Muscle layer of duodenum (tissue), 2 donors: ENCODE measurements around the gene SMIM14.
A peak's percentile ranks its signal among the peaks of the same experiment; 100 is the strongest.

Experiments used
- H3K27ac ChIP-seq: one replicate; pipeline ENCODE4 v1.7.0; 2013; ENCODE audit warnings: mild to moderate bottlenecking, low read length
- H3K27me3 ChIP-seq: one replicate; pipeline ENCODE4 v1.7.0; 2013; ENCODE audit warnings: low read depth, mild to moderate bottlenecking, control low read depth, low read length
- H3K36me3 ChIP-seq, 2 donors: one replicate each; pipeline ENCODE4 v1.7.0; 2013; ENCODE audit warnings: low read length in 2 of 2, control low read depth in 1 of 2, mild to moderate bottlenecking in 1 of 2; ENCODE audit not compliant: insufficient read depth in 2 of 2, control insufficient read depth in 1 of 2
- H3K4me1 ChIP-seq, 2 donors: one replicate each; pipeline ENCODE4 v1.7.0; 2013; ENCODE audit warnings: low read length in 2 of 2, mild to moderate bottlenecking in 2 of 2, control low read depth in 1 of 2, moderate library complexity in 1 of 2; ENCODE audit not compliant: insufficient read depth in 2 of 2, control insufficient read depth in 1 of 2
- H3K4me3 ChIP-seq, 2 donors: one replicate each; pipeline ENCODE4 v1.7.0; 2013; ENCODE audit warnings: low read length in 2 of 2, low read depth in 1 of 2, mild to moderate bottlenecking in 1 of 2
- H3K9me3 ChIP-seq, 2 donors: one replicate each; pipeline ENCODE4 v1.7.0; 2013; ENCODE audit warnings: low read length in 2 of 2, control low read depth in 1 of 2, mild to moderate bottlenecking in 1 of 2; ENCODE audit not compliant: control insufficient read depth in 1 of 2
- donor health status: healthy.

Gene SMIM14

DNA sequence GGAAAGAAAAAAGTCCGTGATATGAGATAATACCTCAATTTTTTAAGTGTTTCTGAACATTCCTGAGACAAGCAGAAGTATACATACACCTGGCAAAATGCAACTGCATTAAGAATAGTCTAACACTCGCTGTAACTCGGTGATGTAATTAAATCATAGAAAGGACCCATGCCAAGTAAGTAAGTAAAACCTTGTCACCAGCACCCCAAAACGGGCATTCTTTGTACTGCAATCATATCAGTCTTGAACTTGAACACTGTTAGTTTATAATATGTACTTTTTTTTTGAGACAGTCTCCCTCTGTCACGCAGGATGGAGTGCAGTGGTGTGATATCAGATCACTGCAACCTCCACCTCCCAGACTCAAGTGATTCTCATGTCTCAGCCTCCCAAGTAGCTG, 47.4 kb downstream of the SMIM14 start:
- H3K36me3 ChIP-seq: no peaks in the 10 kb centered on the region
- H3K4me3 ChIP-seq: no peak overlapping the region
- no peaks in the 10 kb centered on the region for H3K27me3 ChIP-seq
- H3K9me3 ChIP-seq: no peaks in the 10 kb centered on the region
- H3K27ac ChIP-seq: no peak overlapping the region
- H3K4me1 ChIP-seq: no peaks in the 10 kb centered on the region

DNA sequence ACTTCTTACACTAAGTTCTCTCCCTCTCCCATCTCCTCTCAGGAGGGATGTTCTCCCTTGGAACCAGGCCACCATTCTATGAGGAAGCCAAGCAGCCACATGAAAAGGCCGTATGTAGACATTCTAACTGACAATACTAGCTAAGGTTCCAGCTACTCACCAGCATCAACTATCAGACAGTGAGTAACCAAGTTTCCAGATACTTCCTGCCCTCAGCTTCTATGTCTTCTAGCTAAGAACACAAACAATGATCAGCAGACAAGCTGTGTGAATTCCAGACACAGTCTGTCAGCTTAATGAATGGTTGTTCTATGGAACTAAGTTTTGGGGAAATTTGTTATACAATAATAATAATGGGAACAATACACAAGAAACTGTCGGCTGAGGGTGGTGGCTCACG, 50.8 kb downstream of the SMIM14 start:
- H3K4me1 ChIP-seq: no peaks in the 10 kb centered on the region
- H3K4me3 ChIP-seq: no peak overlapping the region
- no peaks in the 10 kb centered on the region for H3K27me3 ChIP-seq
- H3K36me3 ChIP-seq: peaks cover 0 to 5% of the 10 kb centered on the region in 2 donors
- H3K27ac ChIP-seq: no peak overlapping the region
- H3K9me3 ChIP-seq: no peaks in the 10 kb centered on the region

DNA sequence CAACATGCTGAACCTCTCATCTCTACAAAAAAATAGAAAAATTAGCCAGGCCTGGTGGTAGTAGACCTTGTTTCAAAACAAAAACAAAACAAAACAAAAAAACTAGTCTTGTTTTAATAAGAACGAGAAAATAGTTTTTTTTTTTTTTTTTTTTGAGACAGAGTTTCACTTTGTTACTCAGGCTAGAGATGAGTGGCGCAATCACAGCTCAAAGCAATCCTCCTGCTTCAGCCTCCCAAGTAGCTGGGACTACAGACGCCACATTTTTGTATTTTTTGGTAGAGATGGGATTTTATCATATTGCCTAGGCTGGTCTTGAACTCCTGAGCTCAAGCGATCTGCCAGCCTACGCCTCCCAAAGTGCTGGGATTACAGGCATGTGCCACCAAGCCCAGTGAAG, 63.7 kb downstream of the SMIM14 start:
- Histone ChIP-seq H3K27ac (no peak overlapping the region), H3K36me3 (peaks cover 4 to 10% of the 10 kb centered on the region in 2 donors), H3K4me1 (no peaks in the 10 kb centered on the region), H3K27me3 (no peaks in the 10 kb centered on the region), H3K4me3 (no peak overlapping the region), H3K9me3 (no peaks in the 10 kb centered on the region)

DNA sequence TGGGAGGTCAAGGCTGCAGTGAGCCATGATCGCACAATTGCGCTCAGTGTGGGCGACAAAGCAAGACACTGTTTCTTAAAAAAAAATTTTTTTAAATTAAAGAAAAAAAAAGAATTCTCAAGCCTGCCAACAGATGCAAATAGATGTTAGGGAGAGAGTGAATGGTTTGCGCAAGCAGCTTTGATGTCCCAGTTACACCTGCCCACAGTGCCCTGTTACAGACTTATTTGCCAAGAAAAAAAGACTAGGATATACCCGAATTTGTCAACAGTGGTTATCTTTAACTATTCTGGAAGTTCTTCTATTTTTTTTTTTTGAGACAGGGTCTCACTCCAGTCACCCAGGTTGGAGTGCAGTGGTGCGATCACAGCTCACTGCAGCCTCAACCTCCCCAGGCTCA, 67.2 kb downstream of the SMIM14 start:
- H3K4me1 ChIP-seq: no peaks in the 10 kb centered on the region
- H3K4me3 ChIP-seq: no peak overlapping the region
- H3K27me3 ChIP-seq: no peaks in the 10 kb centered on the region
- H3K27ac ChIP-seq: no peak overlapping the region
- no peaks in the 10 kb centered on the region for H3K9me3 ChIP-seq
- peaks cover 4 to 10% of the 10 kb centered on the region in 2 donors for H3K36me3 ChIP-seq

DNA sequence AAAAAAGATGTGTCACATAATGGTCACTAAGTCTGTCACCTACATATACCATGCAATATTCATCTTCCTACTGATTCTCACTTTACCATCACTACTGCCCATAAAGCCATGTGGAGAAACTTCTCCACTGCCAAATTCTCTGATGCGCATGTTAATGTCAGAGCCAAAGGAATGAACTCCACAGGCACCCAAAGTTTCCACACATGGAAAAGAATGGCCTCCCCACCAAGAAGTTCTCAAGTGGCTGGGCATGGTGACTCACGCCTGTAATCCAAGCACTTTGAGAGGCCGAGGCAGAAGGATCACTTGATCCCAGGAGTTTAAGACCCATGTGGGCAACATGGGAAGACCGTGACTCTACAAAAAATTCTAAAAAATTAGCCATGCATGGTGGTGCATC, 67.6 kb downstream of the SMIM14 start:
- Histone ChIP-seq H3K4me3 (no peak overlapping the region), H3K36me3 (peaks cover 4 to 10% of the 10 kb centered on the region in 2 donors), H3K27ac (no peak overlapping the region), H3K9me3 (no peaks in the 10 kb centered on the region), H3K4me1 (no peaks in the 10 kb centered on the region), H3K27me3 (no peaks in the 10 kb centered on the region)

DNA sequence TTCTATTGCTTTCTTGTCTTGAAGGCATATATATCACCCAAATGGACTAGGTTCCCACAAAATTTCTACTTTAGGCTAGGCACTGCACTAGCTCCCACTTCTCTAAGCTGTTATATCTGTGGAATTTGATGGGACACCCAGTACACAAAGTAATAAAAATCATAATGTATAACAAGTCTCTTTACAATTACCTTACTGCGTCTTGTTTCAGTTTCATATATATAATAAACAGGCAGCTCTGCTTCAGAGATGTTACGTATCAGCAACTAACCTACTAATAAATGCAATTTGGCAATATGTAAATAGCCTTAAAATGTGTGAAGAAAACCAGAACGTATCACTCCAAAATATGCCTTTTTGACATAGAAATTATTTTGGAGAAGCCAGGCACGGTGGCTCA, 69.5 kb downstream of the SMIM14 start:
- no peak overlapping the region for H3K4me3 ChIP-seq
- H3K4me1 ChIP-seq: no peaks in the 10 kb centered on the region
- H3K9me3 ChIP-seq: no peaks in the 10 kb centered on the region
- H3K27me3 ChIP-seq: no peaks in the 10 kb centered on the region
- peak overlapping the region; percentile 28 for H3K27ac ChIP-seq
- H3K36me3 ChIP-seq: peaks cover 4 to 17% of the 10 kb centered on the region in 2 donors

DNA sequence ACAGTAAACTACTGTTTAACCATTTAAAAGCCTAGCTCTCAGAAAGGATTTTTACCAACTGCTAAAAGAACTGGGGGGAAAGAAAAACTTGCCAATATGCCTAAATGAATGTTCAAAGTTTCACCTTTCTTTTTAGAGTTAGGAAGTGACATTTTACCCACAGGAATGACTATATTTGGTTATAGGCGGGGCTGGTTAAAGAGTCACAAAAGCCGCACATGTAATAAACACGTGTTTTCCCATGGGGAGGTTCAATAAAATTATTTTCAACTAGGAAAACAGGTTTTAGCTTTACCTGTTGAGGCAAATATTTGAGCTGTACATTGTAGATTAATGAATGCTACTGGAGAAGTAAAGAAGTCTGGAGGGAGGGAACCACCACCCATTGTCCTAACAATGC, 69.9 kb downstream of the SMIM14 start:
- H3K27ac ChIP-seq: peak overlapping the region; percentile 28
- peaks cover 4 to 17% of the 10 kb centered on the region in 2 donors for H3K36me3 ChIP-seq
- H3K4me1 ChIP-seq: no peaks in the 10 kb centered on the region
- no peaks in the 10 kb centered on the region for H3K9me3 ChIP-seq
- no peaks in the 10 kb centered on the region for H3K27me3 ChIP-seq
- no peak overlapping the region for H3K4me3 ChIP-seq

DNA sequence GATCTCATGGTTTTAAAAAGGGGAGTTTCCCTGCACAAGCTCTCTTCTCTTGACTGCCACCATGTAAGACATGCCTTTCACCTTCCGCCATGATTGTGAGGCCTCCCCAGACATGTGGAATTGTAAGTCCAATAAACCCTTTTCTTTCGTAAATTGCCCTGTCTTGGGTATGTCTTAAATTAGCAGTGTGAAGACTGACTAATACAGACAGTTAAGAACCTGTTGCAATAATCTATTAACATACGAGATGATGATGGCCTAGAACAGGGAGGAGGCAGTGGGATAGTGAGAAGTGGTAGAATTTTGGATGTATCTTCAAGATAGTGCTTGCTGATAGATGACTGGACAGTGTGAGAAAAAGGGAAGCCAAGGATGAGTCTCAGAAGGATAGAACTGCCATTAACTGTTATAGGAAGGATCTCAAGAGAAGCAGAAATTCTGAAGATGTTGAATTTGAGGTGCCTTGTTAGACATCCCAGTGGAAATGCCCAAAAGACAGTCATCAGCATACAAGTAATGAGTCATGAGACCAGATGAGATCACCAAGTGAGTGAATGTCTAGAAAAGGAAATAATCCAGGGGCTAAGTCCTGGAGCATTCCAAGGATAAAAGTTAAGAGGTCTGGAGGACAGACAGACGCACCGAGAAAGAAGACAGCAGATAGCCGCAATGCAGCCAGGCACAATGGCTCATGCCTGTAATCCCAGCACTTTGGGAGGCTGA, 72.6 kb downstream of the SMIM14 start:
- Histone ChIP-seq H3K4me1 (no peaks in the 10 kb centered on the region), H3K9me3 (no peaks in the 10 kb centered on the region), H3K4me3 (no peak overlapping the region), H3K27ac (no peak overlapping the region), H3K27me3 (no peaks in the 10 kb centered on the region), H3K36me3 (peaks cover 4 to 9% of the 10 kb centered on the region in 2 donors)

DNA sequence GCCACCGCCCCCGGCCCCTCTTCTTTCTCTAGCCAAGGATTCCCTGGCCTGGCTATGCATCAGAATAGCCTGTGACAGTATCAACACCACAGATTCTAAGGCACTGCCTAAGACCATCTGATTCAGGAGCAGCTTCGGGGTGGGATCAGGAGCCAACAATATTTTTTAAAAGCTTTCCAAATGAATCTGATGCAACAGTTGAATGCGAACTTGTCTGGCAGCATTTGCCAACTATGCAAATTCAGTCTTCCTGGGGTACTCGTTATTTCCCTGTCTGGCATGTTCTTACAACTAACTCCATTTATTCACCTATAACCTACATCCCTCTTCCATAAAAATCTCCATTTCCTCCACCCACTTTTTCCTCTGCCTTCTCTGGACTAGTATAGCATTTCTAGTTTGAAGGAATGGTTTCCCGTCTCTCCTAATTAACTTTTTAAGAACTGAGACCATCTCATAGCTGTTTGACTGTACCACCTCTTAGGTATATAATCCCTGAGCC, 75.3 kb downstream of the SMIM14 start:
- Histone ChIP-seq H3K4me3 (no peak overlapping the region), H3K27me3 (no peaks in the 10 kb centered on the region), H3K36me3 (peaks cover 3 to 7% of the 10 kb centered on the region in 2 donors), H3K9me3 (no peaks in the 10 kb centered on the region), H3K4me1 (no peaks in the 10 kb centered on the region), H3K27ac (no peak overlapping the region)

DNA sequence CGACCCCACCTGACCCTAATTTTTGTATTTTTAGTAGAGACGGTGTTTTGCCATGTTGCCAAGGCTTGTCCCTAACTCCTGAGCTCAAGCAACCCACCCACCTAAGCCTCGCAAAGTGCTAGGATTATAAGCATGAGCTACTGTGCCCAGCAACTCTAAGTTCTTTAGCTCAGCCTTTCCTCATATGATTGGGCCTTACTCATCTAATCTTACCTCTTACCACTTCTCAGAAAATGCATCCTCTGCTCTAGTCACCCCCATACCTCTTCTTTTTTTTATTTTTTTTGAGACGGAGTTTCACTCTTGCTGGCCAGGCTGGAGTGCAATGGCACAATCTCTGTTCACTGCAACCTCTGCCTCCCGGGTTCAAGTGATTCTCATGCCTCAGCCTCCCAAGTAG, 75.9 kb downstream of the SMIM14 start:
- Histone ChIP-seq H3K9me3 (no peaks in the 10 kb centered on the region), H3K4me3 (no peak overlapping the region), H3K36me3 (peaks cover 3 to 7% of the 10 kb centered on the region in 2 donors), H3K27ac (no peak overlapping the region), H3K27me3 (no peaks in the 10 kb centered on the region), H3K4me1 (no peaks in the 10 kb centered on the region)

DNA sequence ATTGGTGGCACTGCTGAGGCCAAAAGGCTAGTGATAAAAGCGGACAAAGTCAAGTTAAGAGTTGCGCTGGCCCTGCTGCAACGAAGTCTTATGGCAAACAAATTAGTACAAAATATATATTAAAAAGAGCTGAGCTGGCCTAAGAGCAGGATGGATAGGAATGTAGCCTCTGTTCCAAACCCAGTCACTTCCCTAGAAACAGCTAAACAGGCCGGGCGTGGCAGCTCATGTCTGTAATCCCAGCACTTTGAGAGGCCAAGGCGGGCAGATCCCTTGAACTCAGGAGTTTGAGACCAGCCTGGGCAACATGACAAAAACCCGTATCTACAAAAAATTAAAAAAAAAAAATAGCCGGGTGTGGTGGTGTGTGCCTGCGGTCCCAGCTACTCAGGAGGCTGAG, 79.0 kb downstream of the SMIM14 start:
- no peaks in the 10 kb centered on the region for H3K27me3 ChIP-seq
- H3K4me1 ChIP-seq: no peaks in the 10 kb centered on the region
- H3K27ac ChIP-seq: no peak overlapping the region

DNA sequence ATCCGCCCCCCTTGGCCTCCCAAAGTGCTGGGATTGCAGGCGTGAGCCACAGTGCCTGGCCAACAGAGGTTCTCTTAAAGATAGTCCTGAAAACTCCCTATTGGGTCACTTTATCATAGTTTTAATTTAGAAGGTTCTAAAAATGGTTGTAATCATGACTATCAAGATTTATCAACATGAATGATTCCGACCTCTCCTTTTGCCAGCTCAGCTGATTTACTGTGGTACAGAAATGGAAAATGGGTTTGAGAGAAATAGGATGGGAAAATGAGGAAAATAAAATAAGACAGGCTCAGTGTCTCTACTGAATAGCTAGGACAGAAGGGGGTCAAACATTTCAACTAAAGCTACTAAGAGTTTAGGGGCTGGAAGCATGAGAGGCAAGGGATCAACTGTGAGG, 83.2 kb downstream of the SMIM14 start:
- no peaks in the 10 kb centered on the region for H3K9me3 ChIP-seq
- no peak overlapping the region for H3K4me3 ChIP-seq
- H3K27me3 ChIP-seq: no peaks in the 10 kb centered on the region
- H3K36me3 ChIP-seq: peaks cover 3 to 15% of the 10 kb centered on the region in 2 donors
- no peaks in the 10 kb centered on the region for H3K4me1 ChIP-seq
- no peak overlapping the region for H3K27ac ChIP-seq

More for the DNA sequence above, 79.0 kb downstream of the SMIM14 start:
- Histone ChIP-seq H3K9me3 (no peaks in the 10 kb centered on the region), H3K4me3 (no peak overlapping the region), H3K36me3 (peaks cover 3 to 15% of the 10 kb centered on the region in 2 donors)
